Activated CD8-positive, alpha-beta T cell treated with anti-CD3 and anti-CD28 coated beads for 36 hours (primary cell): ENCODE data around the gene PARM1. TPM values are rescaled to one million over a fixed set of nuclear protein-coding genes. Genes with fewer than 3 reads are reported as not detected.

Experiments
- ATAC-seq: fragments of 200-7000 bp; cut with Tn5 transposase; one replicate; pipeline ENCODE4 v1.10.0; 2021; ENCODE audit warnings: mild to moderate bottlenecking, moderate library complexity
- CTCF ChIA-PET: fragments of 350-600 bp; sonication (Branson Sonifier 250); formaldehyde crosslinking; loops from one replicate; lab custom pipeline; 2021; ENCODE audit warnings: antibody characterized with exemption; lab: Charles Lee
- POLR2A ChIA-PET: fragments of 350-600 bp; sonication (Branson Sonifier 250); formaldehyde crosslinking; loops from one replicate; lab custom pipeline; 2021; ENCODE audit warnings: antibody characterized with exemption; lab: Charles Lee
- DNase-seq: peaks from one replicate; pipeline ENCODE4 v3.0.0-alpha.2; 2020
- H3K27ac Mint-ChIP-seq: one replicate; pipeline ENCODE4 v1.8.0; 2021; ENCODE audit warnings: mild to moderate bottlenecking, mixed read lengths
- H3K27me3 Mint-ChIP-seq: one replicate; pipeline ENCODE4 v1.8.0; 2021; ENCODE audit warnings: mixed read lengths
- H3K36me3 Mint-ChIP-seq: one replicate; pipeline ENCODE4 v1.8.0; 2021; ENCODE audit warnings: low read depth, mixed read lengths
- H3K4me1 Mint-ChIP-seq: one replicate; pipeline ENCODE4 v1.8.0; 2021; ENCODE audit warnings: low read depth, mixed read lengths
- H3K4me3 Mint-ChIP-seq: one replicate; pipeline ENCODE4 v1.8.0; 2021; ENCODE audit warnings: mild to moderate bottlenecking, moderate library complexity, mixed read lengths
- H3K9me3 Mint-ChIP-seq: one replicate; pipeline ENCODE4 v1.8.0; 2021; ENCODE audit warnings: mixed read lengths
- intact Hi-C: fragments of 100-400 bp; cut with micrococcal nuclease; formaldehyde crosslinking; loops from one replicate; pipeline ENCODE4 v1.10.0; 2022
- total RNA-seq, 2 experiments: library from RNA; stranded (reverse); gene quantifications; one replicate each; pipeline ENCODE4 v1.2.3, GENCODE V29; 2021
- TF ChIP-seq, protein P1 (sequence below): fragments of 200-600 bp; IDR thresholded peaks from one replicate; pipeline ENCODE4 v1.8.0; 2022; ENCODE audit warnings: antibody characterized with exemption, mild to moderate bottlenecking

PARM1 gene
- total RNA-seq, 2 experiments from 2014 or later = 0.07 TPM; not detected in 1

DNA sequence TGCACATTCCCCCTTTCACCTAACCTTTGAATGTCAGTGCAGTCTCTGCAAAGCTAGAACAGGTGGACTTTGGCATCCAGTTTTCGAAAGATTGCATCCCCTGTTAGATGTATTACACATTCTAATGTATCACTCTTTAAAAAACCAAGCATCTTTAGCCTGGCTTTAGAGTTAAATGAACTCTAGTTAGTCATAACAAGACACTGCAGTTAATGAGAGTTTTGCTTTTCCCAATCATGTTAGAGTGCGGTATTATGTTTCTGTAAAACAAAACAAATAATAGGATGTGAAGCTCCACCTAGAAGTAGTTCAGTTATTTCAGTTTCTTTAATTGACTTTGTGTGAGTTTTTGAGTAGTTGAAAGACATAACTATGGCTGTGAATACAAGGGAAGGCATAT is 42.2 kb downstream of the PARM1 start:
- TF ChIP-seq, protein P1, sequence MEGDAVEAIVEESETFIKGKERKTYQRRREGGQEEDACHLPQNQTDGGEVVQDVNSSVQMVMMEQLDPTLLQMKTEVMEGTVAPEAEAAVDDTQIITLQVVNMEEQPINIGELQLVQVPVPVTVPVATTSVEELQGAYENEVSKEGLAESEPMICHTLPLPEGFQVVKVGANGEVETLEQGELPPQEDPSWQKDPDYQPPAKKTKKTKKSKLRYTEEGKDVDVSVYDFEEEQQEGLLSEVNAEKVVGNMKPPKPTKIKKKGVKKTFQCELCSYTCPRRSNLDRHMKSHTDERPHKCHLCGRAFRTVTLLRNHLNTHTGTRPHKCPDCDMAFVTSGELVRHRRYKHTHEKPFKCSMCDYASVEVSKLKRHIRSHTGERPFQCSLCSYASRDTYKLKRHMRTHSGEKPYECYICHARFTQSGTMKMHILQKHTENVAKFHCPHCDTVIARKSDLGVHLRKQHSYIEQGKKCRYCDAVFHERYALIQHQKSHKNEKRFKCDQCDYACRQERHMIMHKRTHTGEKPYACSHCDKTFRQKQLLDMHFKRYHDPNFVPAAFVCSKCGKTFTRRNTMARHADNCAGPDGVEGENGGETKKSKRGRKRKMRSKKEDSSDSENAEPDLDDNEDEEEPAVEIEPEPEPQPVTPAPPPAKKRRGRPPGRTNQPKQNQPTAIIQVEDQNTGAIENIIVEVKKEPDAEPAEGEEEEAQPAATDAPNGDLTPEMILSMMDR = no peak
- intact Hi-C loops = no loop called here
- CTCF ChIA-PET = interaction anchor here (0.6 kb wide), 1 partner anchor 387 kb away, joined by 3 read pairs; no protein-coding TSS in a partner anchor

DNA sequence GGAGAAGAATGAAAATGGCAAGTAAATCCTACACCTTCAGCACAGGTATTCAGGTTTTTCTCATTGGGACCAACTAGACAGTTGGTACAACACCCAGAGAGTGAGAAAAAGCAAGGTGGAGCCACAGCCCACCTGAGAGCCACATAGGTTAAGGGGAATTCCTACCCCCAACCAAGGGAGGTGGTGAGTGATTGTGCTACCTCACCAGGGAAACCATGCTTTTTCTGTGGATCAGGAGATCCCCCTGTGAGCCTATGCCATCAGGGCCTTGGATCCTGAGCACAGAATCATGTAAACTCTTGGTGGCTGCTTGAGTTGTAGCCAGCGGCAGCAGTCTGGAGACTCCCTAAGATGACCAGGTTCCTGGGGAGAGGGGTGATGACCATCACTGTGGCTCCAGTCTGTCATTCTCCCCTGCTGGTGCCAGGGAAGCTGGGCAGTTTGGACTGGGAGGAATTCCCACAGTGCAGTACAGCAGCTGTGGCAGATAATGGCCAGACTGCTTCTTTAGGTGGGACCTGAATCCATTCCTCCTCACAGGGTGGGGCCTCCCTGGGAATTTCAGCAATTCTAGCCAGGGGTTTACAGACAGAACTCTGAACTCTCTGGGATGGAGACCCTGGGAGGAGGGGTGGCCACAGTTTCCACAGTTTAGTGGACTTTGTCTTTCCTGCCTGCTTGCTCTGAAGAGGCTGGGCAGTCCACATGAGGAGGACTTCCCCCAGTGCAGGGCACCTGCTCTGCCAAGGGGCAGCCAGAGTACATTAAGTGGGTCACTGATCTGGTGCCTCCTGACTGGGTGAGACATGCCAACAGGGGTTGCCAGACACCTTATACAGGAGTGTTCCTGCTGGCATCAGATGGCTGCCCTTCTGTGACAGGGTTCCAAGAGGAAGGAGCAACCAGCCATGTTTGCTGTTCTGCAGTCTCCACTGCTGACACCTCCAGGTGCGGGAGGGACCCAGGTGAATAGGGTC is 43.2 kb downstream of the PARM1 start:
- H3K9me3 Mint-ChIP-seq = peaks cover 15% of the 10 kb centered on the region
- no peak for ATAC-seq
- H3K4me3 Mint-ChIP-seq = no peak overlapping the region
- POLR2A ChIA-PET = no interaction called here
- no peaks in the 10 kb centered on the region for H3K36me3 Mint-ChIP-seq
- no peak overlapping the region for H3K27ac Mint-ChIP-seq
- no peak for DNase-seq
- intact Hi-C loops = no loop called here
- TF ChIP-seq, protein P1 = no peak
- no peaks in the 10 kb centered on the region for H3K27me3 Mint-ChIP-seq
- CTCF ChIA-PET = no interaction called here
- no peaks in the 10 kb centered on the region for H3K4me1 Mint-ChIP-seq

More for the DNA sequence above, 42.2 kb downstream of the PARM1 start:
- H3K27me3 Mint-ChIP-seq = no peaks in the 10 kb centered on the region
- H3K27ac Mint-ChIP-seq = no peak overlapping the region
- no peaks in the 10 kb centered on the region for H3K36me3 Mint-ChIP-seq
- DNase-seq (no peak), ATAC-seq (no peak)
- H3K4me3 Mint-ChIP-seq = no peak overlapping the region
- no peaks in the 10 kb centered on the region for H3K4me1 Mint-ChIP-seq
- POLR2A ChIA-PET = no interaction called here
- H3K9me3 Mint-ChIP-seq = peaks cover 15% of the 10 kb centered on the region

DNA sequence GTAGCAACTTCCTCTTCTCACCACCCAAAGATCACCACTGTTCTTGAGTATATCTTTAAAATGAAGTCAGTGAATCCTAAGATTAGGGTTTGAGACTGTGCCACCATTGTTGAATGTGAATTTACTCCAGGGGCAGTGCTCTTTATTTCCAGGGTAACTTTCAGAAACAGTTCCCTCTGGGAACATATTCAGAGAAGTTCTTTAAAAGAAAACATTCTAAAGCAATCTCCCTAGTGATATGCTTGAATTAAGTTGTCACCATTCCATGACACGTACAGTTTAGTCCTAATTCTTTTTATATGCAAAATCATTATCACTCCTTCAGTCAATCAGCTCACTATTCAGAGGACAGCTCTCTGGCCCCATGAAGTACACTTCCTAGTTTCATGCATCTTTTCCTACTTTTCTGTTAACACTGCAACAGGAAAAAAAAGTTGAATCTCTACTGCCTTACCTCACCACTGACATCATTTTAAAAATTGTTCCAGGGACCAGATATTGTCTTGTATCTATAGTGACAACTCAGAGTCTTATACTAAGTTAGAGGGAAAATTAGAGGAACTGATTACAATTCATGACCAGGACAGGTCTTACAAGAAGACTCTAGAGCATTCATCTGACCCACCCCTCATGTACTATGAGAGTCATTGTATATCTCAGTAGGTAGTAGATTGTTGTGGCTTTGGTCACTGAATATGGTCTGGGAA is 49.8 kb downstream of the PARM1 start:
- Mint-ChIP-seq H3K9me3 (peaks cover 13% of the 10 kb centered on the region), H3K4me3 (no peak overlapping the region), H3K36me3 (no peaks in the 10 kb centered on the region), H3K27ac (no peak overlapping the region), H3K27me3 (no peaks in the 10 kb centered on the region), H3K4me1 (no peaks in the 10 kb centered on the region)
- ATAC-seq (no peak), DNase-seq (no peak)
- ChIA-PET CTCF (no interaction called here), POLR2A (no interaction called here)
- intact Hi-C loops = no loop called here
- TF ChIP-seq, protein P1 = no peak

DNA sequence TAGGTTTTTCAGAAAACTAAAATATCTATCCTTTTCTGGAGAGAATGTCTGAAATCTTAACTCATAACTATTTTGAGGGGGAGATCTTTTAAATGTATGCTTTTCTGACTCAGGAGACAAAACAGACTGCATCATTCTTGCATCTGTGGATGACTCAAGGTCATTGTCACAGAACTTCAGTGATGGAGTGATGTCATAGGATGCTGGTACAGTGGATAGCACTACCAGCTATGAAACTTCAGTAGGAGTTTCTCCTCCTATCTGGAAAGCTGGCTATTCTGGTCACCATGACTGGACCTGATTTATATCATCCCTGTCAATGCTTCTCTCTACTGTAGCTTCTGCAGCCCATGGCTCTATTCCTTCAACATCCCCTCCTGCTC is 50.3 kb downstream of the PARM1 start:
- no peak for ATAC-seq
- no peak overlapping the region for H3K4me3 Mint-ChIP-seq
- TF ChIP-seq, protein P1 = no peak

More for the DNA sequence above, 50.3 kb downstream of the PARM1 start:
- Mint-ChIP-seq H3K36me3 (no peaks in the 10 kb centered on the region), H3K9me3 (peaks cover 10% of the 10 kb centered on the region), H3K4me1 (no peaks in the 10 kb centered on the region), H3K27me3 (no peaks in the 10 kb centered on the region), H3K27ac (no peak overlapping the region)
- intact Hi-C loops = no loop called here
- POLR2A ChIA-PET = no interaction called here
- CTCF ChIA-PET = no interaction called here
- DNase-seq = no peak
